IPS-NIHi7 (cell line): Measurements from ENCODE around the gene BAG5.
A peak's percentile ranks its signal among the peaks of the same experiment; 100 is the strongest.
"Not testable (repeated sequence)": the region's sequence is repeated elsewhere in the genome, so short reads cannot be mapped to it uniquely, and the experiment has no call there.

Source experiments
- DNase-seq: peaks from one replicate; pipeline ENCODE4 v3.0.0; 2012; ENCODE audit warnings: mixed read lengths; ENCODE audit errors: extremely low spot score

BAG5 gene

DNA sequence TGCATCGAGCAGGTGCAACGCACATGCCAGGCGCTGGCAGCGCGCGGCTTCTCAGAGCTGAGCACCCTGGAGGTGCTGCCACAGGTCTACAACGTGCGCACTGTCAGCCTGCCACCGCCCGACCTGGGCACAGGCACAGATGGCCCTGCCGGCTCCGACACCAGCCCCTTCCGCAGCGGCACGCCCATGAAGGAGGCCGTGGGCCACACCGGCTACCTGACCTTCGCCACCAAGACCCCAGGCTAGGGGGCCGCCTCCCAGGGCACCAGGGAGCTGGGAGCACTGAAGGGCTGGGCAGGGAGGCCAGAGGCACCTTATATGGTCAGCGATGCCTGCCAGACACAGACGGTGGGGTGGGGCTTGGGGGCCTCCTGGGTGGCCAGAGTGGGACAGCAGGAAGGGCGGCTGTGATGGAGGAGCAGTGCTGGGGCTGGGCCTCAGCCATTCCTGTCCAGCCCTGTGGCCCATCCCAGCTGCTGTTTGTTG is 27.8 kb downstream of the BAG5 start:
- no peak for DNase-seq

DNA sequence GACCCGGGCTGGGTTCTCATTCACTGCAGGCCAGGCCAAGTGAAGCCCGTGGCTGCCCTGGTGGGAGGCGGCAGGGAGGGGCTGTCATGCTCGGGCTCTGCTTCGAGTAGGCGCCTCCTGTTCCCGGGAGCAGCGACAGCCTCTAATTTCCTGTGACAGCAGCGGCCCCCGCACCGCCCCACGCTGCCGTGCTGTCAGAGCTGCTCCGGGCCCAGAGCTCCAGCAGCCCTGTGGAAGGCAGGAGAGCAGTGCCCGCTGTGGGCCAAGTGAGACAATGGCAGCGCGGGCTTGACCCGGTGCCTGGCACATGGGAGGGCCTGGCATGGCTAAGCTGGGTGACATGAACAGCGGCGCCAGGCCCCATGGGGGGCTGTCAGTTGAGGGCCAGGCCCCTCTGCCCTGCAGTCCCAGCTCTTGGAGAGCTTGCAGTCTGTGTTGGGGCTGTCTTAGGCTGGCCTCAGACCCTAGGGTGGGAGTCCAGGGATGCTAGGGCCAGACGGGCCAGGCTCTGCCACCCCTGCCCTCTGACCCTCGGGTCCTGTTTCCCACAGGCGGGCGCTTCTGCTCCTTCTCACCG is 28.4 kb downstream of the BAG5 start:
- DNase-seq = no peak

DNA sequence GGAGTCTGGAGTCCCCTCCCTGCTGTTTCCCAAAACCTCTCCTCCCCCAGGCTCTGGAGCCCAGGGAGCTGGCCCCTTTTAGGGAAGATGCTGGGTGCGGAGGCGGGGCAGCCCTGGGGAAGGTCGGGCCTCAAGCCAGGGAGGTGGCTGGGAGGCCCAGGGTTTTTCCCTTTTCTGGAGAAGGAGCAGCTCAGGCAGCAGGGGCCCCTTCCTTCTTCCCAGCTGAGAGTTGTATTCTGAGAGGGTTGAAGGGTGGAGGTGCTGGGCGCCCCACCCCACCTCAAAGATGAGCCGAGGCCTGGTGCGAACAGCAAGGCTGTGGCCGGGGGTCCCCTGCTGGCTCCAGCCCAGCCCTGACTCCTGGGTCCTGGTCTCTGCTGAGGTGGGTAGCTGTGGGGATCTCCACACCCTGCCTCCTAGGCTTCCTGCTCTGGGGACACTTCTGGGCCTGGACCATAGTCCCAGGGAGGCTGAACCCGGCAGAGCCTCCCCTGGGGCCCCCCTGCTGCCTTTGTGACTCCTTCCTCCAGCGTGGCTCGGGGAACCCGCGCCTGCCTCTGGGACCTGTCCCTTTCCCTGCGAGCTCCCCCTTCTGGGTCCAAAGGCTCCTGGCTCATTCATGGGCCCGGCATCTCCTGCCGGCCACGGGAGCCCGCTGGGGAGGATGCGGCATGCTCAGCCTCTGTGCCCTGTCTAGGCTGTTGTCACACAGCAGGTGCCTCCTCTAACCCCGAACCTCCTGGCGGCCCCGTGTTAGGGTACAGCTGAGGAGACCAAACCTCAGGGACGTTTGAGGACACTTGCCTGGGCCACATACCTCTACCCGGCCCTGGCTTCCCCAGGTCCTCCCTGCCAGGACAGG is 29.1 kb downstream of the BAG5 start:
- no peak for DNase-seq

DNA sequence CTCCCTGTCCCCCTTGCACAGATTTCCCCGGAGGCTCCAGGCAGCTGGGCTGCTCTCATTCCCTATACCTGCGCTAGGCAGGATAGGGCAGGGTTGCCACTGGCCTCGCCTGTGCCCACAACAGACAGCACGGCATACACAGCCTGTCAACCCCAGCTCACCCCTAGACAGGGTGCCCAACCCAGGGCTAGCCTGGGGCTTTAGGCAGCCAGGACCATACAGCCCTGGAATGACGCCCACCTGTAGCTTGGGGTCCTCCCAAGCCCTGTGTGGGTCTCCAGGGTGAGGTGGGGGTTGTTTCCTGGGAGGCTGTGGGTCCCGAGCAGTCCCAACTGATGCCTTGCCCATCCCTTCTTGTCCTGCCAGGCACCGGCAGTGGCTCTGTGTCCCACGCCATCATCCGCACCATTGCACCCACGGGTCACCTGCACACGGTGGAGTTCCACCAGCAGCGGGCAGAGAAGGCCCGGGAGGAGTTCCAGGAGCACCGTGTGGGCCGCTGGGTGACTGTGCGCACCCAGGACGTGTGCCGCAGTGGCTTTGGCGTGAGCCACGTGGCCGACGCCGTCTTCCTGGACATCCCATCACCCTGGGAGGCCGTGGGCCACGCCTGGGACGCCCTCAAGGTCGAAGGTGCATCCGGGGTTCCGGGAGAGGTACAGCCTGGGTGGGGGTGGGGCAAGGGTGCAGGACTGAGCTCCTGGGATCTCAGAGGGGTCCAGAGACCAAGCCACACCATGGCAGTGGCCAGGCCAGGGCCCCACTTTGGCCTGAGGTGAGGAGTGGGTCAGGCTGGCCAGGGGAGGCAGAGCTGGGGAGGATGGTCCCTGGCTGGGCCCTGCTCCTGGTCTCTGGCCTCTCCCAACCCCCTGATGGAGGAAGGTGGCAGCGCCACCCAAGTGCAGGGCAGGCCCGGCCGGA is 30.0 kb downstream of the BAG5 start:
- DNase-seq = no peak

DNA sequence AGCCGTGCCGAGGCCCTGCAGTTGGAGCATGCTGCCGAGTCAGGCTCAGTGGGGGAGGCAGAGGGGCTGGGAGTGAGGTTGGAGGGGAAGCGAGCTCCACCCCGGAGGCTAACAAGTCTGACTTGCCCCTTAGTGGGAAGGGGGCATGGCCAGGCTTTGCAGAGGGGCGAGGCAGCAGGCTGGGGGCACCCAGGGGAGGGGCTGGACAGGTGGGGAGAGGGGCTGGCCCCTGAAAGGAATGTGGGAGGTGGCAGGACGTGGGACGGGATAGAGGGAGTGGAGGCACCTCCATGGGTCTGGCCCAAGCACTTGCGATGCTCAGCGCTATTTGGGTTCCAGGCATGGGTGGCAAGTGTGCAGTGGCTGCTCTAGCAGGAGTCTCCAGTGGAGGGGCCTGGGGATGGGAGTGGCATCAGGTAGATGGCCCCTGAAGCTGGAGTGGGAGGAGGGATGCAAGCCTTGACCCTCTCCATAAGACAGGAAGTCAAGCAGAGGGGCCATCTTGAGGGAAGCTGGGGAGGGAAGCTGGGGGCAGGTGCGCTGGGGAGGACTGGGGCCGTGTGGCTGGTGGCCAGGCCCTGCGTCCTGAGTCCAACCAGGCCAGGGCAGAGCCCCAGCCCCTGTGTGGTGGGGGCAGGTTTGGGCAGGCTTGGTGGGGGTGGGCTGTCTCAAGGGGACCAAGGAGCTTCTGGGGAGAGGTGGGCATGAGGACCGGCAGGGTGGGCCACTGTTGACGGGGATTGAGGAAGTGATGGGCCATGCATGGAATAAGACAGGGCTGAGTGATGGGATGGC is 30.8 kb downstream of the BAG5 start:
- no peak for DNase-seq

DNA sequence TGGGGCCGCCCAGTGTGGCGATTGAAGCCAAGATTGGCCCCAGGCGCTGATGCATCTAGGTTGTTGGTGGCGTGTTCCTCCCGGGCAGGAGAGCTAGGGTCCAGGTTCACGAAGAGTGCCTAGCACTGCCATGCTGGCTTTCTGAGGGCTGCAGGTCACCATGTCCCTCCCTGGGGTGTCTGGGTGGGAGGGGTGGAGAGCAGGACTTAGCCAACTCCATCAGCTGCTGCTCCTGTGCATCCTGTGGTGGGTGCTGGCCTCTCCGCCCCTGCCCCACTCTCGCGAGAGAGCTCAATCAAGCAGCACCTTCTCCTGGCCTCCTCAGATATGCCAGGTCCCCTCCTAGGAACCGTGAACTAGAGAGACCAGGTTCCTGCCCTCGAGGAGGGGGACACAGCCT is 31.6 kb downstream of the BAG5 start:
- DNase-seq = no peak

DNA sequence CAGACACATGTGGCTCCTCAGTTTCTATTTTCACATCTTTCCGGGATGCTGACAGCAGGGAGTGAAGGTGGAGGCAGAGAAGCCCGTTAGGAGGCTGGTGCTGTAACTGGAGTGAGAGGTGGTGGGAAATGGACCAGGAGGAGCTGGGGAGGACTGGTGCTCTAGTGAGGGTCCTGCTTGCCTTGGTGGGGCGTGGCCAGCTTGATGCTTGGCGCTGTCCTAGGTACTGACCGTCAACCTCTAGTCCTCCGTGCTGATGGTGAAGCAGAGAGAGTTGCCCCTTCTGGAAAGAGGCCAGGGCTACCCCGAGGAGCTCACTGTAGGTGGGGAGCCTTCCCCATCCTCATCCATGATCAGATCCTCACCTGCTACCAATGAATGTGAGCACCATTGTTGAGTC is 32.1 kb downstream of the BAG5 start:
- peak; percentile 83 for DNase-seq

DNA sequence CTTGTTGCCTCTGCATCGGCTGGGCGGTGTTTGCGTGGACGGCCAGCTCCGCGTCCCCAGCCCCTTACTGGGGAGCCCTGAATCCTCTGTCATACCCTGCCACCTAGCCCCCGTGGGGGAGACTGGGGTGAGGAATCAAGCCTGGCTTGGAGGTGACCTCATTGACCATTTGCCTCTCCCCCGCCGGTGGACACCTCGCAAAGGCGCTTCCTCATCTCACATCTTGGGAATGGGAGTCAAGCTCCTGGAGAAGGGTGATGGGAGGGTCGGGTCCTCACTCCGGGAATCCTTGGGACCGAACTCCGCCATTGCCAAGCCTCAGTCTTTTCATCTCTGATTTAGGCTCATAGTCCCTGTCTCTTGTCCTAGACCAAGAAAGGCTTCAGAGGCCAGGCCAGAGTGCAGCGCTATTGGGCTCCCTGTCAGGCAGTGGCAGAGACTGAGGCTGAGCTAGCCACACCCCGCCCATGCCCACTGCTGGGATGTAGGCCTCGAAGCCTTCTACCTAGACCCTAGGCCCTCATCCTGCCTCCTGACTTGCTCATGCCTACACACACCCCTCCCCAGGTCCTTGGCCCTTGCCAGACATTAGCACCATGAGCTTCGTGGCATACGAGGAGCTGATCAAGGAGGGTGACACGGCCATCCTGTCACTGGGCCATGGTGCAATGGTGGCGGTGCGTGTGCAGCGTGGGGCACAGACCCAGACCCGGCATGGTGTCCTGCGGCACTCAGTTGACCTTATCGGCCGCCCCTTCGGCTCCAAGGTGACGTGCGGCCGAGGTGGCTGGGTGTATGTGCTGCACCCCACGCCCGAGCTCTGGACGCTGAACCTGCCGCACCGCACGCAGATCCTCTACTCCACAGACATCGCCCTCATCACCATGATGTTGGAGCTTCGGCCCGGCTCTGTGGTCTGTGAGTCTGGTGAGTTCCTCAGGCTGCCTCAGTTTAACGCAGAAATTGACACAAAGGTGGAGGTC is 32.8 kb downstream of the BAG5 start:
- no peak for DNase-seq

DNA sequence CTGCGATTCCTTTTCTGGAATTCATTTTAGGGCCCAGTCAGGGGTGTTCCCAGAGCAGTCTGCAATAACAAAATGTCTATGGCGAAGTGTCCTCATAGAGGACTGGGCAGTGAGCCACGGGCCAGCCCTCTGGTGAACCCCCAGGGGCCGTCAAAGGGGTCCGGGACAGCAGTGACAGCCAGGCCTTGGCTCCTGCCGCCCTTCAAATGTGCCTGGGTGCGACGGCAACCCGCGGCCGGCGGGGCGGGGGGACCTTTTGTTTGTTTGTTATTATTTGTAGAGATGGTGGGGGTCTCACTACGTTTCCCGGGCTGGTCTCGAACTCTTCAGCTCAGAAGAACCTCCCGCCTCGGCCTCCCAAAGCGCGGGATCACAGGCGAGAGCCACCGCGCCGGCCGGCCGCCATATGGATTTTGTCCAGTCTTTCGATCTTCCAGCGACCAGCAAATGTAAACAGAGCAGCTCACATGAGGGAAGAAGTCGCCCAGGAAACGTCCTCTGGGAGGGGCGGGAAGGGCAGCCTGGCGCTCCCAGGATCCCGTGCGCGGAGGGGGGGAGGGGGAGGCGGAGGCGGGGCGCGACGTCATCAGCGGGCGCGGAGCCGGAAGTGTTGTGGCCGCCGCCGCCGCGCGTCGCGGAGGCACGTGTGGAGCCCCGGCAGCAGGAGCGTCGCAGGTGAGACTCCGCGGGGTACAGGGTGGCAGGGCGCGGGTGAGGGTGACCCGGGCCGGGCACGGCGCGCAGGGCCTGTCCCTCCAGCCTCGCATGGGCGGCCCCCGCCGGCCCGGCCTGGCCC is 33.7 kb downstream of the BAG5 start, which contains the start of gene TRMT61A:
Gene TRMT61A, plus strand, starts transcription at position 610 of the 796 bp plus-strand sequence. CDS start 783 bp downstream, outside the sequence.
- peak; percentile 95 for DNase-seq

DNA sequence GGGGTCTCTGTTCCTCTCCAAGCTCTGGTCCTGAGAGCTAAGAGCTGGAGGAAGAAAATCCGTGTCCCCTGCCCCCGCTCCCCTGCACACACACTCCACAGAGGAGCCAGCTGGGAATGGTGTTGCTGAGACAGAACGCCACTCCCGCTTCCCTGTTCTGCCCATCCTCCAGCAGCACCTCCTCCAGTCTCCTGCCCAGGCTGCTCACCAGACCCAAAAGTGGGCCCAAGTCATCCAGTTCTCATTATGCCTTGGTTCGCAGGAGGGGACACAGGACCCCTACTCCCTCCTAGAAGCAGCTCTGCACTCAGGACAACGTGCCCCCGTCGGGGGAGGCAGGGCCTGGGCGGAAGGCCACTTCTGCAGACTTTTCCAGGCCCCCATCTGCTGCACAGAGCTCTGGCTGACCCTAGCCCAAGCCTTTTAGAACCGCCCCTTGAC is 34.3 kb downstream of the BAG5 start:
- DNase-seq = no peak

DNA sequence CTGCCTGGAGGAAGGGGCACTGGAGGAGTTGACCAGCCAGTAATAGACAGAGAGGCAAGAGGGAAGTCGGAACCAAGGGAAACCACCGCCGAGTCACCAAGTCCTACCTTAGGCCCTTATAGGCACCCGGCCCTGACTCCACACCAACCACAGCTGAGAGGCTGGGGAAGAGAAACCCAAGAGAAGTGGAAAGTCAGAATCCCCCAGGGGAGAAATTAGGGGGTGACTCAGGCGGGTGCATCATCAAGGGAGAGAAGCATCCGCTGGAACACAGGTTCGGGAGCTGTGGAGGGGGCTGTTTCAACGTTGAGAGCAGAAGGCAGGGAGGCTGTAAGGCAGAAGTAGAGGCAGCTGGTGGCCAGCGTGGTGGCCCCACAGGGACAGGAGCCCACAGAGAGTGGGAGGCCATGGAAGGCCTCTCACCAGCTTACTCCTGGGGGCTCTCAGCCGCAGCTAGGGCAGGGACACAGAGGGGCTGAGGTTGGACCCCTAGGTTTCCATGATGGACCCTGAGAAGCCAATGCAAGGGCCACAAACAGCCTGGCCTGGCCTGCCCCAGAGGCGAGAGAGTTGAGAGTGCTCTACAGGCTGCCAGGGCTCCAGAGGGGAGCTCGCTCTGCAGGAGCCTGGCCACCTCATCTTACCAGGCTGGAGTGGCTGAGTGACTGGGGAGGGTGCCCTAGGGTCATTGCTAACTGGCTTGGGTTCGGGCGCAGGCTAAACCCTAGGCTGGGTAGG is 34.9 kb downstream of the BAG5 start:
- no peak for DNase-seq

DNA sequence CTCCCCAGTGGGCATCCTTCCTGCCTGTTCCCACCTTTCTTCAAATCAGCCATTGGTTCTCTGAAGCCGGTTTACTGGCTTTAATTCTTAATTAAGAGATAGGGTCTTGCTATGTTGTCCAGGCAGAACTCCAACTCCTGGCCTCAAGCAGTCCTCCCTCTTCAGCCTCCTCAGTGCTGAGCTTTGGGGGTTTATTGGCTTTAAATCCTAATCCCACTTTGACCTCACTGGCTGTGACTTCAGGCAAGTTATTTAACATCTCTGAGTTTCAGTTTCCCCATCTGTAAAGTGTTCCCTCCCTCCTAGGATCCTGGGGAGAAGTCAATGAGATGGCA is 35.6 kb downstream of the BAG5 start:
- no peak for DNase-seq

DNA sequence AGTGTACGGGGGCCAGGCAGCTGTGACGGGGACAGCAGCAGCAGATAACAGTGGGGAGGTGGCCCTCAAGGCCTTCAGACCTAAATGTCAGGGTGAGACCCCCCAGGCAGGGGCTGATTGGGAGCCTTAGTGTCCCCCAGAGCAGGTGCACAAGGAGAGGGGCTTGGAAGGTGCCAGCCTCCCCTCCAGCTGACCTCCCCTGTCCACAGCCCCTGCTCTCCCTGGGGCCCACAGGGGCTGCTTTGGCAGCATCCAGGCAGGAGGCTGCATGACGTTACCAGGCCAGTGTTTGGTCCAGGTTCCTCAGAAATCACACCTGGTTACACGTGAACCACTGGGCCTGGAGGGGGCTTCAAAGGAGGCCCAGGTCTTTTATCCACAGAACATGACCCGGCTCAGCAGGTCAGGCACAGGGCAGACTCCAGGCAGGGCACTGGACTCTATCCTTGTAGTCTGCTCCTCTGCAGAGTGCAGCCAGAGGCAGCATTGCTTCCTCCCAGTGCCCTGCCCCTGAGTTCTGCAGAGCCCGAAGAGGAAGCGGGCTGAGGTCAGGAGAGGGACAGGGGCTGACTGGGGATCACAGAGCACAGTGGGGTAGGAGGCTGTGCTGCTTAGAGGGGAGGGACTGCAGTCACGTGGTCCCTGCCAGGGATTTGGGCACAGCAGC is 36.1 kb downstream of the BAG5 start:
- no peak for DNase-seq

DNA sequence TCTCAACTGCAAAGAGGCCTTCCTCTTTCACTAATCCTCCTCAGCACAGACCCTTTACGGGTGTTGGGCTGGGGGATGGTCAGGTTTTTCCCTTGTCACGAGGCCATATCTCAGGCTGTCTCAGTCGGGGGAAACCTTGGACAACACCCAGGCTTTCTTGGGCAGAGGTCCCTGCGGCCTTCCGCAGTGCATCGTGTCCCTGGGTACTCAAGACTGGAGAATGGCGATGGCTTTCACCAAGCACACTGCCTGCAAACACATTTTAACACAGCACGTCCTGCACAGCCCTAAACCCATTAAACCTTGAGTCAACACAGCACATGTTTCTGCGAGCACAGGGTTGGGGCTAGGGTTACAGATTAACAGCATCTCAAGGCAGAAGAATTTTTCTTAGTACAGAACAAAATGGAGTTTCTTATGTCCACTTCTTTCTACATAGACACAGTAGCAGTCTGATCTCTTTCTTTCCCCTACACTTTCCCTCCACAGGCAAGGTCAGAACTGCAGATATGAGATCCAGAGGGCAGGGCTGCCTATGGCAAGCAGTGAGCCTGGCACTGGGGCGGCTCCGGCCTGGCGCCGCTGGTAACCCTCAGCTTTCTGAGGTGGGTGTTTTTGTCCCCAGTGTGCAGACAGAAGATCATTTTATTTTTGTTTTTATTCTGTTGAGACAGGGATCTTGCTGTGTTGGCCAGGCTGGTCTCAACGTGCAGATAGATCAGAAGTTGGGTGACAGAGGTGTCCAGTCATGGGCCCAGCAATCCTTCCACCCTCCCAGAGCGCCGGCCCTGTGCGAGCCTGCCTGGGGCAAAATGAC is 36.8 kb downstream of the BAG5 start:
- not testable (repeated sequence) for DNase-seq

DNA sequence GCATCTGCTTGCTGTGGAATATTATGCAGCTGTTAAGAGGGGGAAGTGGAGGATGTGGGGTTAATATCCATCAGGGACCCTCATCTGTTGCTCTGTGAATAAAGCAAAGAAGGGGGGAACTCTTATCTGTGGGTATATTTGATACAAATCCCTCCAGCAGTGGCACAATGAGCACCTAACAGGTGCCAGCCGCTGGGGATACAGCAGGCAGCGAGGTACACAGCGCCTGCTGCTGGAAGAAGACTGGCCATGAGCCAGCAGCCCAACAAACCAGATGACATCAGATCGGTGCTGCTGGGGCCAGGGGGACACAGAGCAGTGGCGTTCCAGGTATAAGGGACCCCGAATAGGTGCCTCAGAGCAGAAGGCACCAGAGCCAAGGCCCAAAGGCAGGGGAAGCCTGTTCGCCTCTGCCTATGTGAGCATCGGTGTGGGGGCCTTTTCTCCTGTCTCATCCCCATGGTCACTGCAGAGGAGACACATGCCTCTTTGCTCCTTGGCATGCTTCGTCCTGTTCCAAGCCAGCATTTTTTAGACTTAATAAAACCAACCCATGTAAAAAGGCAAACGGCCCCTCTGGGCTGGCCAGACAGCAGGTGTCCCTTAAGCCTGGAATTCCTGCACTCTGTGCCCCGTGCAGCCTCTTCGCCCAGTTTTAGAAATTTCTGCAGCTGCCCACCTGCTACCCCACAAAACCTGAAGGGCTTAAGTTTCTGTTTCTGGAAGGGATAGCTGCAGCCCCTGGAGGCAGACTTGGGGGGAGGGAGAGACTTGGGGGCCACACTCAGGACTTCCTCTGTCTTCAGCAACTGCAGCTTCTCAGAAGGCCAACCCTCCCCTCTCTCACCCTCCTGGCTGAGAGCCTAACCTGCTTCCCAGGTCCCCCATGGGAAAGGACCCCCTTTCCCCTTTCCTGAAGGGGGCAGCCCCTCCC is 38.2 kb downstream of the BAG5 start:
- no peak for DNase-seq

DNA sequence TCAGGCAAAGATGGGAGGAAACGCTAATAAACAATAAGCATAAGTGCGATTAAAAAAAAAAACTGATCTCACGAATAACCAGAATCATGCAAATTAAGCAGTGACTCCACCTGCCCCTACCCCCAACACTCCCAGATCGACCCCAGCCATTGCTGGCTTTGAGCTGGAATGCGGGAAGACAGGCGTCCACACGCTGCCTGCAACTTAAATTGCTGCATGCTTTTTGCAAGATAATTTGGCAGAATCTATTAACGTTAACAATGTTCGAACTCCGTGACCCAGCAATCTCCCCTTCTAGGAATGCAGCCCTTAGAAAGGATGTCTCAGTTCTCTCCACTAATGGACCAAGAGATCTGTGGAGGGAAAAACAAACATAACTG is 38.9 kb downstream of the BAG5 start:
- DNase-seq = no peak
